K562 (cell line): ENCODE measurements around the gene WIPF3. TPM values are rescaled to one million over a fixed set of nuclear protein-coding genes. Genes with fewer than 3 reads are reported as not detected.

Experiments
- ATAC-seq: fragments of 200-7000 bp; cut with Tn5 transposase; 3 replicates; pipeline ENCODE4 v1.9.1; 2020; ENCODE audit warnings: moderate library complexity
- BruUV-seq: library from RNA; stranded (reverse); fragments of 400-500 nt; replicated peaks from 2 replicates; lab custom pipeline; 2021; lab: Mats Ljungman, UMichigan
- CTCF ChIA-PET: fragments of 300-600 bp; formaldehyde crosslinking; extraction: SDS; loops from one replicate; lab custom pipeline; 2021; ENCODE audit warnings: low intra/inter-chr PET ratio; lab: Yijun Ruan, JAX
- POLR2A ChIA-PET: fragments of 300-600, 350-650 bp; sonication (Branson Sonifier 250); formaldehyde crosslinking; extraction: SDS; loops from one replicate; lab custom pipeline; 2021; ENCODE audit warnings: antibody characterized with exemption, inconsistent platforms; lab: Yijun Ruan, JAX
- DNase-seq, 4 experiments: peaks; one replicate each; pipeline versions ENCODE4 v3.0.0 to v3.0.0-alpha.2; 2011 to 2018; ENCODE audit warnings: low spot score in 3 of 4, mixed read lengths in 3 of 4; ENCODE audit errors: extremely low read depth in 1 of 4
- FAIRE-seq: peaks from 2 replicates; lab custom pipeline; 2011; peaks lifted over from hg19 to GRCh38; lab: Jason Lieb, UNC
- H2AFZ ChIP-seq: 2 replicates; pipeline ENCODE4 v1.6.0; 2011; ENCODE audit warnings: low read depth, low read length, control low read depth, inconsistent platforms
- H3K27ac ChIP-seq: fragments of 200-600 bp; 3 replicates; pipeline ENCODE4 v1.8.0; 2011; ENCODE audit warnings: low read depth, mild to moderate bottlenecking, control low read depth, inconsistent platforms, low read length, moderate library complexity, mixed read lengths; ENCODE audit errors: extremely low read depth
- H3K27me3 ChIP-seq, 2 experiments: fragments of 300-600 bp in 1 of 2; 2 replicates in 1 of 2; 3 replicates in 1 of 2; pipeline versions ENCODE4 v1.6.0 to v1.8.0; 2011; ENCODE audit warnings: inconsistent platforms in 2 of 2, low read length in 2 of 2, mild to moderate bottlenecking in 1 of 2, mixed read lengths in 1 of 2, moderate library complexity in 1 of 2; ENCODE audit not compliant: control insufficient read depth in 2 of 2, insufficient read depth in 2 of 2
- H3K36me3 ChIP-seq: fragments of 300-600 bp; 3 replicates; pipeline ENCODE4 v1.8.0; 2011; ENCODE audit warnings: mild to moderate bottlenecking, low read length, inconsistent platforms; ENCODE audit not compliant: control insufficient read depth, insufficient read depth
- H3K4me1 ChIP-seq, 2 experiments: fragments of 200-600 bp in 1 of 2; replicated peaks in 1 of 2; 2 replicates in 1 of 2; 3 replicates in 1 of 2; pipeline versions ENCODE4 v1.5.1 to v1.8.0; 2011; ENCODE audit warnings: inconsistent platforms in 2 of 2, low read length in 2 of 2, mild to moderate bottlenecking in 1 of 2, mixed read lengths in 1 of 2, moderate library complexity in 1 of 2; ENCODE audit not compliant: control insufficient read depth in 2 of 2, insufficient read depth in 2 of 2
- H3K4me2 ChIP-seq: 2 replicates; pipeline ENCODE4 v1.6.1; 2011; ENCODE audit warnings: low read length, control low read depth, inconsistent platforms, mixed read lengths; ENCODE audit not compliant: insufficient read depth
- H3K4me3 ChIP-seq: fragments of 200-600 bp; sonication (generic), shearing (Covaris generic); 2 replicates; pipeline ENCODE4 v1.5.1; 2016; ENCODE audit warnings: control low read depth, inconsistent platforms
- H3K79me2 ChIP-seq: fragments of 200-600 bp; 3 replicates; pipeline ENCODE4 v1.8.0; 2011; ENCODE audit warnings: low read length, inconsistent platforms; ENCODE audit not compliant: control insufficient read depth, insufficient read depth
- H3K9ac ChIP-seq, 2 experiments: 2 replicates each; pipeline versions ENCODE4 v1.6.0 to v1.6.1; 2011; ENCODE audit warnings: low read depth in 2 of 2, low read length in 2 of 2, control low read depth in 1 of 2, inconsistent platforms in 1 of 2, mild to moderate bottlenecking in 1 of 2, mixed read lengths in 1 of 2; ENCODE audit not compliant: insufficient read depth in 1 of 2
- H3K9me1 ChIP-seq: one replicate; pipeline ENCODE4 v1.6.0; 2011; ENCODE audit warnings: inconsistent platforms, mild to moderate bottlenecking, low read length, moderate library complexity; ENCODE audit not compliant: control insufficient read depth, insufficient read depth
- H3K9me3 ChIP-seq: replicated peaks from 2 replicates; pipeline ENCODE4 v1.5.1; 2011; ENCODE audit warnings: low read depth, low read length, inconsistent platforms; ENCODE audit not compliant: control insufficient read depth, insufficient read depth
- H4K20me1 ChIP-seq: replicated peaks from 2 replicates; pipeline ENCODE4 v1.6.1; 2011; ENCODE audit warnings: low read length, inconsistent platforms, mixed read lengths; ENCODE audit not compliant: control insufficient read depth, insufficient read depth
- ATF7 ChIP-seq: fragments of 450-650 bp; IDR thresholded peaks from 2 replicates; pipeline ENCODE4 v1.7.1; 2014; ENCODE audit warnings: mild to moderate bottlenecking, moderate library complexity
- DMBX1 ChIP-seq: fragments of 250-450 bp; sonication (Bioruptor Pico); IDR thresholded peaks from 2 replicates; pipeline ENCODE4 v1.8.0; 2022; ENCODE audit warnings: inconsistent platforms, mild to moderate bottlenecking, moderate library complexity, borderline replicate concordance
- ESRRA ChIP-seq: fragments of 450-650 bp; IDR thresholded peaks from 2 replicates; pipeline ENCODE4 v1.6.1; 2014; ENCODE audit warnings: low read depth, mild to moderate bottlenecking, moderate library complexity, borderline replicate concordance
- GTF2B ChIP-seq: IDR thresholded peaks from 2 replicates; pipeline ENCODE4 v1.6.1; 2011; ENCODE audit not compliant: insufficient read length; ENCODE audit errors: extremely low read depth
- GTF2E2 ChIP-seq: fragments of 200-800 bp; sonication (Bioruptor generic); IDR thresholded peaks from 2 replicates; pipeline ENCODE4 v1.6.1; 2016; ENCODE audit warnings: missing genetic modification characterization, missing compliant biosample characterization
- L3MBTL2 ChIP-seq: fragments of 450-650 bp; IDR thresholded peaks from 2 replicates; pipeline ENCODE4 v1.6.1; 2016; ENCODE audit warnings: mild to moderate bottlenecking, moderate library complexity
- NCOA6 ChIP-seq: fragments of 450-650 bp; IDR thresholded peaks from 2 replicates; pipeline ENCODE4 v1.6.1; 2017; ENCODE audit warnings: mild to moderate bottlenecking
- NONO ChIP-seq, 2 experiments: fragments of 200-400 bp in 1 of 2; fragments of 450-650 bp in 1 of 2; formaldehyde crosslinking in 1 of 2; IDR thresholded peaks; 2 replicates each; pipeline ENCODE4 v1.6.1; 2017; ENCODE audit warnings: low read depth in 2 of 2, mild to moderate bottlenecking in 2 of 2, moderate library complexity in 2 of 2, low read length in 1 of 2
- PCBP1 ChIP-seq: fragments of 200-400 bp; formaldehyde crosslinking; IDR thresholded peaks from 2 replicates; pipeline ENCODE4 v1.6.1; 2018; ENCODE audit warnings: mild to moderate bottlenecking, low read depth, low read length; ENCODE audit not compliant: poor library complexity, severe bottlenecking
- PHF20 ChIP-seq: fragments of 450-650 bp; IDR thresholded peaks from 2 replicates; pipeline ENCODE4 v1.6.1; 2018; ENCODE audit not compliant: partially characterized antibody
- POLR2B ChIP-seq: fragments of 450-650 bp; IDR thresholded peaks from 2 replicates; pipeline ENCODE4 v1.6.1; 2018; ENCODE audit warnings: low read depth; ENCODE audit not compliant: partially characterized antibody
- PTTG1 ChIP-seq: fragments of 450-650 bp; IDR thresholded peaks from 2 replicates; pipeline ENCODE4 v1.6.1; 2016; ENCODE audit warnings: low read depth, mild to moderate bottlenecking, missing genetic modification characterization, missing compliant biosample characterization
- SMARCA4 ChIP-seq: fragments of 450-650 bp; IDR thresholded peaks from 2 replicates; pipeline ENCODE4 v1.6.1; 2016
- SRF ChIP-seq, 2 experiments: fragments of 250-450, 450-650 bp in 1 of 2; sonication (Bioruptor Pico) in 1 of 2; sonication (generic) in 1 of 2; formaldehyde crosslinking; IDR thresholded peaks; 2 replicates each; pipeline versions ENCODE4 v1.5.0 to v1.5.1; 2020 to 2022; ENCODE audit warnings: mild to moderate bottlenecking in 1 of 2, missing genetic modification reagents in 1 of 2
- YBX1 ChIP-seq: fragments of 450-650 bp; IDR thresholded peaks from 2 replicates; pipeline ENCODE4 v1.7.1; 2016; ENCODE audit warnings: mild to moderate bottlenecking
- ZEB2 ChIP-seq: fragments of 450-650 bp; IDR thresholded peaks from 2 replicates; pipeline ENCODE4 v1.6.1; 2016
- ZNF239 ChIP-seq: fragments of 250-450 bp; sonication (Bioruptor Pico); IDR thresholded peaks from 2 replicates; pipeline ENCODE4 v1.4.0; 2020; ENCODE audit warnings: mild to moderate bottlenecking
- ZNF592 ChIP-seq: fragments of 450-650 bp; IDR thresholded peaks from 2 replicates; pipeline ENCODE4 v1.6.1; 2017; ENCODE audit warnings: antibody characterized with exemption, mild to moderate bottlenecking
- ZNF644 ChIP-seq: fragments of 200-800 bp; sonication (Bioruptor generic); IDR thresholded peaks from 2 replicates; pipeline ENCODE4 v1.6.1; 2016; ENCODE audit warnings: low read depth, missing genetic modification characterization, missing compliant biosample characterization
- WGBS: fragments of 100-300 bp; shearing (Covaris generic); methylation state at CpG from one replicate; pipeline ENCODE4 v1.1.6; 2016; ENCODE audit warnings: low coverage, mixed read lengths; ENCODE audit not compliant: insufficient coverage; ENCODE audit errors: missing lambda C conversion rate; 5-methylcytosine and 5-hydroxymethylcytosine counted together
- in situ Hi-C: fragments of 300-500 bp; cut with MboI; formaldehyde crosslinking; loops from 4 replicates; pipeline ENCODE4 v1.15.0; 2018; ENCODE audit warnings: inconsistent platforms, mixed read lengths
- intact Hi-C: fragments of 100-400 bp; cut with micrococcal nuclease; formaldehyde crosslinking; loops from 2 replicates; pipeline ENCODE4 v1.14.2; 2022
- polyA plus RNA-seq, 8 experiments: library from polyadenylated mRNA; depleted of rRNA in 4 of 8; stranded (reverse) in 5 of 8; unstranded in 3 of 8; fragments of >200 nt; fragmentation: Nextera tagmentation in 2 of 8; fragmentation: Illumina TruSeq in 1 of 8; extraction: Ambion mirVana in 2 of 8; extraction: Trizol in 1 of 8; gene quantifications; 2 replicates each; pipeline versions ENCODE4 v1.2.1 to v1.2.3, GENCODE V29; 2011 to 2014; ENCODE audit warnings: inconsistent platforms in 1 of 8, missing spikeins in 1 of 8
- total RNA-seq, 7 experiments: library from RNA; depleted of rRNA in 6 of 7; stranded (reverse); fragments of >200 nt in 6 of 7; fragmentation: Illumina TruSeq in 2 of 7; extraction: Trizol in 2 of 7; gene quantifications; 2 replicates each; pipeline versions ENCODE4 v1.2.1 to v1.2.3, GENCODE V29; 2011 to 2021; ENCODE audit warnings: low replicate concordance in 1 of 7

The WIPF3 gene
- total and polyA plus RNA-seq, 9 of the 15 experiments (the other 6 are each of a cell fraction or from before 2014, with no cell fraction given): 0.18 to 3.2 (median 1.7) TPM

GRCh38 chr7:29798422-29798821, 7.9 kb upstream of the WIPF3 start:
- H4K20me1 ChIP-seq: no peaks in the 10 kb centered on the region
- no peaks in the 10 kb centered on the region for H3K9me1 ChIP-seq
- FAIRE-seq: peak; percentile 65
- peak overlapping the region; percentile 37; the same call in 2 of the 3 replicates for H3K27ac ChIP-seq
- H3K4me2 ChIP-seq: no peak overlapping the region
- H3K27me3 ChIP-seq: no peaks in the 10 kb centered on the region
- no peak overlapping the region for H3K4me3 ChIP-seq
- peak overlapping the region; percentile 86 for H2AFZ ChIP-seq
- no peaks in the 10 kb centered on the region for H3K79me2 ChIP-seq
- ChIA-PET POLR2A (interaction anchor here (0.6 kb wide), 1 partner anchor 672 kb away, joined by 3 read pairs; no protein-coding TSS in a partner anchor), CTCF (no interaction called here)
- 11% methylated on average over 5 of the region's 5 CpGs for WGBS
- H3K9me3 ChIP-seq: no peaks in the 10 kb centered on the region
- BruUV-seq: no TSS peak
- H3K36me3 ChIP-seq: no peaks in the 10 kb centered on the region
- ATAC-seq: peak; percentile 12; the same call in 2 of the 3 replicates
- in situ Hi-C loops: no loop called here
- peaks cover 9 to 58% of the 10 kb centered on the region in 2 experiments; a peak in 4 of 5 replicates for H3K4me1 ChIP-seq
- peak in 1 of 4 experiments; percentile 57 for DNase-seq
- H3K9ac ChIP-seq: no peak overlapping the region
- intact Hi-C loops: no loop called here
- TF ChIP-seq SRF (CRISPR knock-in tag; IDR thresholded peaks at IDR 0.05) (no peak), PHF20 (no peak), ESRRA (peak; percentile 99), ZEB2 (no peak), ZNF592 (peak; percentile 83), ZNF239 (no peak), PCBP1 (no peak), GTF2E2 (tag) (peak; percentile 45), L3MBTL2 (peak; percentile 80), YBX1 (no peak), ZNF644 (tag) (peak; percentile 63; the same call in 1 of the 2 replicates), SMARCA4 (0 out of 2 replicates have a peak, but pooled peaks have one; percentile 16), GTF2B (no peak), ATF7 (0 out of 2 replicates have a peak, but pooled peaks have one; percentile 16), NONO (IDR thresholded peaks at IDR 0.05; ENCODE audit: low read depth in 2 of 2, low read length in 1 of 2) (no peak), PTTG1 (tag) (0 out of 2 replicates have a peak, but pooled peaks have one; percentile 6), POLR2B (no peak), NCOA6 (no peak), DMBX1 (CRISPR knock-in tag) (peak; percentile 54; the same call in 1 of the 2 replicates)
